Cortex of kidney (tissue), 1 donor: ENCODE results near the gene SMARCE1.

Experiments
- DNase-seq: peaks from one replicate; lab custom pipeline; 2025; lab: John Stamatoyannopoulos, UW

Gene SMARCE1

DNA sequence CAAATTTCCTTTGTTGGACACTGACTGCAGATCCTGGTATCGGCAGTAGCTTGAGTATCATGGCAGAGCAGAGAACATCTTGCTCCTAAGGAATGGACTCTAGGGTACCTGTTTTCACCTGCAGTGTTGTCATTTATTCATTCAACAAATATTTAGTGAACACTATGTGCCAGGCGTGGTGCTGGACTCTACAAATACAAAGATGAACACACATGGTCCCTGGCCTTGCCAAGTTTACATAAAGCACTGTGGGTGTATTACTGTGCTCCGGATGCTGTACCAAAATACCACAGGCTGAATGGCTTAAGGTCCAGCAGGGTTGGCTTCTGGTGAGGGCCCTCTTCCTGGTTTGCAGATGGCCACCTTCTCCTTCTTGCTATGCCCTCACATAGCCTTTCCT is 68.1 kb downstream of the SMARCE1 start:
- DNase-seq: no peak

DNA sequence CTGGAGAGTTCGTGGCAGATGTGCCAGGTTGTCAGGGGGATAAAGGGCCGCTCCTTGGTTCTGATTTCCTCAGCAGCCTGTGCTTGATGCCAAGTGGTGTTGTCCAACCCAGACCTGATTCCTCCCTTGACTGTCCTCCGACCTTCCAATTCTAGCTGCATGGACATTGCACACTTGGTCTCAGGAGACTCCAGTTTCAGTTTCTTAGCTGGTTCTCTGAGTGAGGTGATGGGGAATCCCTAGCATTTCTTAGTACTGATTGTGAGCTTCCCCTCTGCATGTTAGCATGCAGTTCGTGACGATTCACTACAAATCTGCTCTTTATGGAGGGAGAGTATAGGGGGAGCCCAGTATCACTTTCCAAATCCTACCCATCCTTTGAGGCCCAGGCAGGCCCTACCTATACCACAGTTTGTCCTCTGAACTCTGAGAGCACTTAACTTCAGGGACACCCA is 70.0 kb downstream of the SMARCE1 start:
- no peak for DNase-seq

DNA sequence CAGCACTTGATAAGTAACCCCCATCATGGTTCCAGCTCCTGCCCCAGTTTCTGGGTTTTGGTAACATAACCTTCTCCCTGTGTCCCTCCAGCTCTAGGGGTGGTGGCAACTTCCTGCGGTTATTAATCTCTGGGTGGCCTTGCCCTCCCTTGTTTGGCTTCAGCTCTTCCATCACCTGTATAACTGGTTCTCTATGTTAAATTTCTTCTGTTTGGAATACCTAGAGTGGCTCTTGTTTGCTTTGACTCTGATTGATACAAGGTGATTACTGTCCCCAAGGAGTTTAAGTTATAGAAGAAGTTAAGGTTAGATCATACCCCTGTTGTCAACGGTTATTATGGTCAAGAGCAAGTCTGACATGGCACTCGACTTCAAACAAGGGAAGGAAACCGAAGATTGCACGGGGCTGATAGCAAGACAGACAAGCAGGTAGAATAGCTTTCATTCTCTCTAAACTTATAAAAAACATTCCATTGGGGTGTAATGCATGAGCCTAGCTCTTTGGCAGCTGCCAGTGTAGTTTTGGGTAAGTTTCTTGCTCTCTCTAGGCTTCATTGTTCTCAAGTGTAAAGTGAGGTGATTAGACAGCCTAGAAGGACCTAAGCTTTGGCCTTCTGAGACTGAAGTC is 71.4 kb downstream of the SMARCE1 start:
- no peak for DNase-seq
